H9 (cell line): ENCODE measurements around the gene TCF25. TPM values are rescaled to one million over a fixed set of nuclear protein-coding genes. Genes with fewer than 3 reads are reported as not detected.

Experiments
- DNase-seq: peaks from one replicate; pipeline ENCODE4 v3.0.0-alpha.2; 2017
- H2AFZ ChIP-seq: one replicate; pipeline ENCODE4 v1.6.1; 2013; ENCODE audit warnings: mild to moderate bottlenecking, low read length, control low read depth, moderate library complexity
- H2AK5ac ChIP-seq: 2 replicates; pipeline ENCODE4 v1.6.1; 2013; ENCODE audit warnings: low read length, control low read depth, mixed read lengths; ENCODE audit not compliant: insufficient read length
- H2BK120ac ChIP-seq: one replicate; pipeline ENCODE4 v1.6.1; 2013; ENCODE audit warnings: low read depth, mild to moderate bottlenecking, low read length, control low read depth, inconsistent platforms; ENCODE audit not compliant: poor library complexity, severe bottlenecking
- H2BK12ac ChIP-seq: 2 replicates; pipeline ENCODE4 v1.6.1; 2013; ENCODE audit warnings: low read length, control low read depth, mixed read lengths, low read depth; ENCODE audit not compliant: insufficient read length
- H2BK15ac ChIP-seq: 2 replicates; pipeline ENCODE4 v1.6.1; 2013; ENCODE audit warnings: low read depth, low read length, control low read depth
- H2BK20ac ChIP-seq: one replicate; pipeline ENCODE4 v1.6.1; 2013; ENCODE audit warnings: low read depth, mild to moderate bottlenecking, low read length, control low read depth, inconsistent platforms; ENCODE audit not compliant: poor library complexity, severe bottlenecking
- H2BK5ac ChIP-seq: 2 replicates; pipeline ENCODE4 v1.6.1; 2013; ENCODE audit warnings: low read length, control low read depth, mixed read lengths; ENCODE audit not compliant: insufficient read length
- H3K14ac ChIP-seq: 2 replicates; pipeline ENCODE4 v1.6.1; 2013; ENCODE audit warnings: low read length, control low read depth; ENCODE audit not compliant: insufficient read depth
- H3K18ac ChIP-seq: 2 replicates; pipeline ENCODE4 v1.6.1; 2013; ENCODE audit warnings: low read depth, mild to moderate bottlenecking, mixed read lengths, low read length, control low read depth; ENCODE audit not compliant: insufficient read length
- H3K23ac ChIP-seq: 2 replicates; pipeline ENCODE4 v1.6.1; 2013; ENCODE audit warnings: low read length, control low read depth, mixed read lengths, low read depth; ENCODE audit not compliant: insufficient read length
- H3K23me2 ChIP-seq: 2 replicates; pipeline ENCODE4 v1.6.1; 2013; ENCODE audit warnings: low read depth, mild to moderate bottlenecking, mixed read lengths, low read length, control low read depth; ENCODE audit not compliant: insufficient read length, poor library complexity, severe bottlenecking
- H3K27ac ChIP-seq: 2 replicates; pipeline ENCODE4 v1.5.1; 2013; ENCODE audit warnings: low read length, control low read depth, mixed read lengths, low read depth; ENCODE audit not compliant: insufficient read length
- H3K27me3 ChIP-seq: 2 replicates; pipeline ENCODE4 v1.6.1; 2013; ENCODE audit warnings: low read length, control low read depth, inconsistent platforms; ENCODE audit not compliant: insufficient read depth
- H3K4ac ChIP-seq: 2 replicates; pipeline ENCODE4 v1.6.1; 2013; ENCODE audit warnings: low read depth, mild to moderate bottlenecking, control low read depth, inconsistent platforms, low read length, moderate library complexity
- H3K4me1 ChIP-seq: 2 replicates; pipeline ENCODE4 v1.6.1; 2013; ENCODE audit warnings: low read length, control low read depth, inconsistent platforms; ENCODE audit not compliant: insufficient read depth
- H3K4me2 ChIP-seq: 2 replicates; pipeline ENCODE4 v1.6.1; 2013; ENCODE audit warnings: low read length, control low read depth, mixed read lengths; ENCODE audit not compliant: insufficient read length, insufficient read depth
- H3K56ac ChIP-seq: 2 replicates; pipeline ENCODE4 v1.6.1; 2013; ENCODE audit warnings: low read depth, mild to moderate bottlenecking, mixed read lengths, low read length, control low read depth; ENCODE audit not compliant: insufficient read length
- H3K79me1 ChIP-seq: 2 replicates; pipeline ENCODE4 v1.6.1; 2013; ENCODE audit warnings: low read depth, mild to moderate bottlenecking, moderate library complexity, low read length, control low read depth, inconsistent platforms; ENCODE audit not compliant: insufficient read depth, poor library complexity, severe bottlenecking
- H3K79me2 ChIP-seq: 2 replicates; pipeline ENCODE4 v1.6.1; 2013; ENCODE audit warnings: low read length, control low read depth, inconsistent platforms; ENCODE audit not compliant: insufficient read depth
- H3K9ac ChIP-seq: 2 replicates; pipeline ENCODE4 v1.6.1; 2013; ENCODE audit warnings: low read length, control low read depth, mixed read lengths; ENCODE audit not compliant: insufficient read length; ENCODE audit errors: extremely low read depth
- H3K9me3 ChIP-seq: one replicate; pipeline ENCODE4 v1.6.1; 2013; ENCODE audit warnings: low read depth, low read length, inconsistent platforms; ENCODE audit not compliant: control insufficient read depth
- H3T11ph ChIP-seq: one replicate; pipeline ENCODE4 v1.6.1; 2013; ENCODE audit warnings: mild to moderate bottlenecking, low read length, control low read depth, inconsistent platforms
- H4K20me1 ChIP-seq: one replicate; pipeline ENCODE4 v1.6.1; 2013; ENCODE audit not compliant: control insufficient read depth, insufficient read length, insufficient read depth
- H4K5ac ChIP-seq: 2 replicates; pipeline ENCODE4 v1.6.1; 2013; ENCODE audit warnings: low read depth, mild to moderate bottlenecking, mixed read lengths, low read length, control low read depth; ENCODE audit not compliant: insufficient read length
- H4K8ac ChIP-seq: replicated peaks from 2 replicates; pipeline ENCODE4 v1.6.1; 2013; ENCODE audit warnings: low read length, control low read depth, mixed read lengths, low read depth; ENCODE audit not compliant: insufficient read length
- H4K91ac ChIP-seq: 2 replicates; pipeline ENCODE4 v1.6.1; 2013; ENCODE audit warnings: low read depth, mild to moderate bottlenecking, moderate library complexity, mixed read lengths, low read length, control low read depth; ENCODE audit not compliant: insufficient read length
- H3K27ac Mint-ChIP-seq, 3 experiments: 2 replicates in 2 of 3; 3 replicates in 1 of 3; pipeline ENCODE4 v1.8.0; 2020 to 2021; ENCODE audit warnings: mixed read lengths in 3 of 3, mild to moderate bottlenecking in 1 of 3, moderate library complexity in 1 of 3
- H3K27me3 Mint-ChIP-seq: 2 replicates; pipeline ENCODE4 v1.8.0; 2021; ENCODE audit warnings: low read depth, mild to moderate bottlenecking, moderate library complexity, mixed read lengths
- H3K36me3 Mint-ChIP-seq, 3 experiments: 2 replicates in 2 of 3; 3 replicates in 1 of 3; pipeline ENCODE4 v1.8.0; 2020 to 2021; ENCODE audit warnings: low read depth in 3 of 3, mixed read lengths in 3 of 3; ENCODE audit not compliant: insufficient read depth in 1 of 3
- H3K4me1 Mint-ChIP-seq, 2 experiments: 2 replicates each; pipeline ENCODE4 v1.8.0; 2020; ENCODE audit warnings: mixed read lengths in 2 of 2
- H3K4me3 Mint-ChIP-seq, 2 experiments: 2 replicates in 1 of 2; 3 replicates in 1 of 2; pipeline ENCODE4 v1.8.0; 2020 to 2021; ENCODE audit warnings: mild to moderate bottlenecking in 2 of 2, mixed read lengths in 2 of 2, moderate library complexity in 1 of 2
- H3K9me3 Mint-ChIP-seq, 2 experiments: 2 replicates in 1 of 2; 3 replicates in 1 of 2; pipeline ENCODE4 v1.8.0; 2020; ENCODE audit warnings: mild to moderate bottlenecking in 2 of 2, mixed read lengths in 2 of 2, moderate library complexity in 1 of 2
- CTCF ChIP-seq: fragments of 200-600 bp; sonication (generic); conservative IDR thresholded peaks from 3 replicates; pipeline ENCODE4 v1.8.0; 2021; ENCODE audit warnings: antibody characterized with exemption, mild to moderate bottlenecking
- WGBS: extraction: QIAGEN DNeasy Blood & Tissue Kit; methylation state at CpG from one replicate; pipeline ENCODE4 v1.1.7; 2013; ENCODE audit warnings: missing lambda C conversion rate, low lambda C conversion rate, mixed read lengths; ENCODE audit not compliant: insufficient read length; ENCODE audit errors: extremely low coverage; 5-methylcytosine and 5-hydroxymethylcytosine counted together
- total RNA-seq: library from RNA; stranded (reverse); gene quantifications from 2 replicates; pipeline ENCODE4 v1.2.1, GENCODE V29; 2021

TCF25 gene
- total RNA-seq, 1 experiment from 2014 or later, result 109 TPM

- no CpG with 5 or more reads among the region's 5 CpGs for WGBS
These were observed 73.1 kb downstream of the TCF25 start for GRCh38 chr16:89946515-89946914.

More at GRCh38 chr16:89946515-89946914, 73.1 kb downstream of the TCF25 start:
- no peak overlapping the region for H3K27ac Mint-ChIP-seq
- Histone ChIP-seq H2AK5ac (no peak overlapping the region), H4K91ac (no peak overlapping the region), H3K79me1 (no peaks in the 10 kb centered on the region), H3T11ph (no peak overlapping the region), H2AFZ (no peak overlapping the region), H3K4ac (no peak overlapping the region), H3K23me2 (no peaks in the 10 kb centered on the region), H3K27ac (no peak overlapping the region), H3K14ac (no peak overlapping the region), H3K9me3 (no peaks in the 10 kb centered on the region), H3K56ac (no peak overlapping the region), H2BK15ac (no peak overlapping the region), H3K4me1 (no peaks in the 10 kb centered on the region), H4K8ac (no peak overlapping the region), H2BK5ac (no peak overlapping the region), H3K79me2 (no peaks in the 10 kb centered on the region), H4K20me1 (no peaks in the 10 kb centered on the region), H2BK20ac (no peak overlapping the region), H3K9ac (no peak overlapping the region), H3K18ac (no peak overlapping the region), H3K23ac (no peak overlapping the region), H3K4me2 (no peak overlapping the region), H2BK12ac (no peak overlapping the region), H4K5ac (no peak overlapping the region), H3K27me3 (peaks cover 8% of the 10 kb centered on the region; the same call in 1 of the 2 replicates), H2BK120ac (no peak overlapping the region)
- peaks cover 49% of the 10 kb centered on the region for H3K27me3 Mint-ChIP-seq
- DNase-seq, result no peak
- no peak overlapping the region; a peak in 1 of 5 replicates for H3K4me3 Mint-ChIP-seq
- no peaks in the 10 kb centered on the region; a peak in 1 of 7 replicates for H3K36me3 Mint-ChIP-seq
- peaks cover 0 to 4% of the 10 kb centered on the region in 2 experiments; a peak in 3 of 5 replicates for H3K9me3 Mint-ChIP-seq
- peaks cover 0 to 8% of the 10 kb centered on the region in 2 experiments; a peak in 2 of 4 replicates for H3K4me1 Mint-ChIP-seq
- no peak for TF ChIP-seq CTCF
